Stimulated activated CD8-positive, alpha-beta memory T cell treated with anti-CD3 and anti-CD28 coated beads, Interleukin-15, amount 100 ng/mL, for 4 hours (primary cell): ENCODE measurements around the gene INPP5E.

Experiments
- DNase-seq, 2 donors: peaks; one replicate each; pipeline ENCODE4 v3.0.0-alpha.2; 2020; ENCODE audit warnings: low read depth in 2 of 2

INPP5E gene

GRCh38 chr9:136385015-136385414 is 54.6 kb downstream of the INPP5E start:
- DNase-seq: no peak

- no peak for DNase-seq
These were observed 56.2 kb downstream of the INPP5E start for GRCh38 chr9:136383436-136383835.

- no peak for DNase-seq
These were observed 57.6 kb downstream of the INPP5E start for GRCh38 chr9:136381966-136382513.

GRCh38 chr9:136381311-136381710 is 58.3 kb downstream of the INPP5E start:
- no peak for DNase-seq

- no peak for DNase-seq
These were observed 59.3 kb downstream of the INPP5E start for GRCh38 chr9:136380381-136380780.

- DNase-seq: no peak
These were observed 59.8 kb downstream of the INPP5E start for GRCh38 chr9:136379891-136380290.

- DNase-seq: no peak
These were observed 60.2 kb downstream of the INPP5E start for GRCh38 chr9:136379401-136379800.

- no peak for DNase-seq
These were observed 60.7 kb downstream of the INPP5E start for GRCh38 chr9:136379003-136379287.
